IPS-NIHi11 (cell line): Measurements from ENCODE around the gene ADCY5.

Experiments used
- DNase-seq: peaks from one replicate; pipeline ENCODE4 v3.0.0; 2012; ENCODE audit warnings: mixed read lengths, low spot score

Gene ADCY5

DNA sequence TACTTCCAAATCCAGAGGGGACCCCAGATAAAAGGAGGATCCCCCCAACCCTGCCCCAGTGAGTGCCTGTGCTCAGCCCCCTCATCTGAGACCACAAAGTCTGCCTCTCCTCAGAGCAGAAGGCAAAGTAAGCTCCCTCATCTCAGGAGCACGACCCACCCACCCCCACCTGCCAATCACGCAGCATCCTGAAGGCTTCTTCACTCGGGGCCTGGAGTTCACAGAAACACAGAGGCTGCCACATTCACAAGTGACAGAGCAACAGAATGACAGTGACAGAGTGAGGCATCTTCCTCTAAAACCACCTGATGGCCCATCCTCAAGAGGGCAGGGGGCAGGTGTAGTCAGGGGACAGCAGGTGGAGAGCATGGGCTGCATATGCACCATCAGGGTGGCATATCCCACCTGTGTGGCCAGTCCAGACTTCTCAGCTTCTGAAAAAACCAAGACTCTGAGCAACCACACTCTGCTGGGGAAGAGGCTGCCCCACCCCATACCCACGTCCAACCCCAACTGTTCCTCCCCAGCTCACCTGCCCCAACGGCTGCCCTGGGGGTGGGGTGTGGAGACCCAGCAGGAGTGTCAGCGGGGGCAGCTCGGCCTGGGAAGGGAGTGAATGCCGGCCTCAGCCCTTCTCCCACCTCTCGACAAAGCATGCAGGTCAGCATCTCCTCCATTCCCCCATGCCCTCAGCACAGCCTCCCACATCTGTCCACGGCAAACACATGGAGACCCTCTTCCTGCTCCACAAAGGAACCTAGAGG lies 19.3 kb downstream of the ADCY5 start:
- no peak for DNase-seq

- no peak for DNase-seq
Measured at GRCh38 chr3:123424999-123425712, 23.7 kb downstream of the ADCY5 start.

GRCh38 chr3:123424321-123424998 lies 24.4 kb downstream of the ADCY5 start:
- no peak for DNase-seq

- DNase-seq: no peak
Measured at GRCh38 chr3:123423806-123424205, 25.1 kb downstream of the ADCY5 start.

- DNase-seq: no peak
Measured at GRCh38 chr3:123423031-123423430, 25.9 kb downstream of the ADCY5 start.

DNA sequence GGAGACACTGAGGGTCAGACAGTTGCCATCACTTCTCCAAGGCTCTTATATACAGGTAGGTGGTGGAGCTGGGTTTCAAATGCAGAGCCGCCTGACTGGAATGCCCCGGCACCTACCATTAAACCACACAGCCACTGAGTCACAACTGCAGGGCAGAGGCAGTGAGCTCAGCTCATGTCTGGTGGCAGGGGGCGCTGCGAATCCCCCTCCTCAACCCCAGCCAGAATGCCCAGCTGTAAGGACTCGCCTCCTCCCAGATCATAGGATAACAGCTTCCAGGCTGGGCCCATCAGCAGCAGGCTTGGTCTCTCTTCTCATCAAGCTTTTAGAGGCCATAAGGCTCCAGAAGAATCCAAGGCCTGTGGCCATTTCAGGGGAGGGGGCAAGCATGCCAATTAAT lies 26.4 kb downstream of the ADCY5 start:
- peak; percentile 58 for DNase-seq

DNA sequence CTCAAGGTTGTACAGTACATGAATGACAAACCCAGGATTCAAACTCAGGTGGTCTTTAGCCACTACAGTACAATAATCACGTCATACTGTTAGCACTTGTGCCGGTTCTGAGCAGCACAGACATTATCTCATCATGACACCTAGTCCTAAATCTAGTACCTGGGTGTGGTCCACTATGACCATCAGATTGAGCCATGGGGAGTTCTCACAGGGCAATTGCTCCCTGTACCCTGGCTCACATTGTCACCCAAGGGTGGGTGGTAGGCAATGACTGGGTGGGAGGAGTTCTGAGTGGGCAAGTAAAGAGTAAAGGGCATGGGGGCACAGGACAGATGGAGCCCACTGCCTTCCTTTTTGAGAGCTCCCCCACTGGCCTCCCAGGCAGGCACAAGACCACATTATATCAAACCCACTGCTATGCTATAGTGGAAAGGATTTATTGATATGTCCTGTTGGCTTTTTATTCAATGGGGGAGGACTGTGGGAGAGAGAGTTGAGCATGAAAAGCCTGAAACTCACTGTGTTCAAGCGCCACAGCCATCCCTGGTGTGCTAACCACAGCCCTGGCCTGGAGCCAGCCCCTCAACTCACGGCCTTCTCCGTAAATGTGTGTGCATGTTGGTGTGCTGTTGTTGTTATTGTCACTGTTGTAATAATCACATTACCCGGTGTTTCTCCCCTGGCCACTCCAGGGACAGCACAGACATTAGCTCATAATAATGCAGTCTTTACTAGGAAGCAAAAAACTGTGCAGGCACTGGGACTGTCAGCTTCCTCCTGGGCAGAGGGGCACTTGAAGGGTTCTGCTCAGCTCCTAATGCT lies 27.3 kb downstream of the ADCY5 start:
- DNase-seq: no peak

DNA sequence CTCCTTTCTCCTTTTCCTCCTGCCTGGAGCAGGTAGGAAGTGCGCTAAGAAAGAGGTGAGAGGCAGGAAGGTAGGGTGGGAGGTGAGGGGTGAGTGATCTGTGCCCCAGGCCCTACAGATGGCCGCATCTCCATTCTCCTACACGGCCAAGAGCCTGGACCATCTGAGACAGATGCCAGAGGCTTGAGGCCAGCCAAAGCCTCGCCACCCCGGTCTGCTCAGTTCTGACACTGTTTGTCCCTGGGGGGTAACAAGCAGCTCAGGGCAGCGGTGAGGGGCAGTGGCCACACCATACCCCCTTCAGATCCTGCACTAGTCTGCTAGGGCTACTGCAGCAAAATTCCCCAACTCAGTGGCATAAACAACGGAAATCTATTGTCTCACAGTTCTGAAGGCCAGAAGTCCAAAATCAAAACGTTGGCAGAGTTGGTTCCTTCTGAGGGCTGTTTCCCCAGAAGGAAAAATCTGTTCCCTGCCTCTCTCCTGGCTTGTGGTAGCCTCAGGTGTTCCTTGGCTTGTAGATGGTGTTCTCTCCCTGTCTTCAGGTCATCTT lies 28.4 kb downstream of the ADCY5 start:
- no peak for DNase-seq

GRCh38 chr3:123419850-123420297 lies 29.0 kb downstream of the ADCY5 start:
- no peak for DNase-seq

- no peak for DNase-seq
Measured at GRCh38 chr3:123419181-123419849, 29.6 kb downstream of the ADCY5 start.

DNA sequence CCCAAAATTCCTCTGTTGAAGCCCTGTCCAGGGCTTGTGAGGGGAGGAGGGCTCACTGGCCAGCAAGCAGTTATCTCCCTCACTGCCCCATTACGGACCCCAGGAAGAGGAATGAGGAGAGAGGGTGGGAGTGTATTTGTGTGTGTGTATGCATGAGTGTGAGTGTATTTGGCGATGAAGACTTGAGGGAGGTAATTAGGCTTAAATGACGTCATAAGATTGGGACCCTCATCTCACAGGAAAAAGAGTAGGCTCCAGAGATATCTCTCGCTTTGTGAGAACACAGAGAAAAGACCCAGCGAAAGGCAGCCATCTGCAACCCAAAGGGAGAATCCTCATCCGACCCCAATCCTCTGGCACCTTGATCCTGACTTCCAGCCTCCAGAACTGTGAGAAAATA lies 32.2 kb downstream of the ADCY5 start:
- no peak for DNase-seq

GRCh38 chr3:123416173-123416572 lies 32.7 kb downstream of the ADCY5 start:
- DNase-seq: no peak

- no peak for DNase-seq
Measured at GRCh38 chr3:123414973-123415775, 33.7 kb downstream of the ADCY5 start.

DNA sequence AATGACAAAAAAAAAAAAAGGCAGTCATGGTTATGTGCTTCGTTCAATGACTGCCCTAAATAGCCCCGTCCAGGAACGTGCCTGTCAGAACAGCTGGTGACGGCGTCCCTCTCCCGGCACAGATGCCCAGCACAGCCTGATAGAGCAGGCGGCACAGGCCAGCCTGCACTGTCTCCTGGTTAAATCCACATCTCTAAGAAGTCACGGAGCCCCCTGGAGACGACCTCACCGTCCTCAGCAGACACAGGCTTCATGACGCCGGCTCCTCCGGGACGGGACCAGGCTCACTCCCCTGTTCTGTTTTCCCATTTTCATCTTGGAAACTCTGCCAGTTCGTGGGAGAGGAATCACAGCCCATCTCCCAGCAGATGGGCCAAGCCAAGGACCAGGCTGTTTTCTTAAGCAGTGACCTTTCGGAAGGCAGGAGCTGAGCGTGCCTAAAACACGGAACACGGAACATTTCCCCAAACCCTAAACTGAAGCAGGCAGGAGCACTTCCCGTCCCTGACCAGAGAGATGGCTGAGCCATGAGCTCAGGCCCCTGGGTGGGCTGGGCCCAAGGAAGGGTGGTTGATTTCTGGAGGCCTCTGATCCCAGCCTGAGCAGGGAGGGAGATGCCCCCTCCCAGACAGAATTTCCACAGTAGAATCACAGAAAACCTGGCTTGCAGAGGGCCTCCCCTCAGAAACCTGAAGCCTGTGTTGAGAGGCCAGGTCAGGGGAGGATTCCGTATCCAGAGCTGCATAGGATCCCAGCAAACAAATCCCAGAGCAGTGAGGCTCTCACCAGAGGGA lies 35.9 kb downstream of the ADCY5 start:
- no peak for DNase-seq

DNA sequence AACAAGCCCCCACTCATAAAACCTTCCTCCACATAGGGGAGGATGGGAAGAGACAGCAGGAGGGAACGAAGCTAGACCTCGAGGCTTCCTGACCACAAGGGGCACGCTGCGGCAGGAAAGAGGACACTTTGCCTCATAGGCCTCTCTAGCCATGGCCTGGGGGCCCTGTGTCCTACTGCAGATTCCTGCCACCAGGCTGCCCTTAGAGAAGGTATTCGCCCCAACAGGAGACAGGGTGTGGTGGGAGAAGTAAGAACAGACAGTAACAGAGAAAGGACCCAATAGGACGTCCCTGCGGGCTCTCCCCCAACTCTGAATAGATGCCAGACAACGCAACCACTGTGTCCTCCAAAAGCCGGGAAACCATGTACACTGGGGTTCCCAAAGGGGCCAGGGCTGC lies 36.8 kb downstream of the ADCY5 start:
- DNase-seq: peak; percentile 63

DNA sequence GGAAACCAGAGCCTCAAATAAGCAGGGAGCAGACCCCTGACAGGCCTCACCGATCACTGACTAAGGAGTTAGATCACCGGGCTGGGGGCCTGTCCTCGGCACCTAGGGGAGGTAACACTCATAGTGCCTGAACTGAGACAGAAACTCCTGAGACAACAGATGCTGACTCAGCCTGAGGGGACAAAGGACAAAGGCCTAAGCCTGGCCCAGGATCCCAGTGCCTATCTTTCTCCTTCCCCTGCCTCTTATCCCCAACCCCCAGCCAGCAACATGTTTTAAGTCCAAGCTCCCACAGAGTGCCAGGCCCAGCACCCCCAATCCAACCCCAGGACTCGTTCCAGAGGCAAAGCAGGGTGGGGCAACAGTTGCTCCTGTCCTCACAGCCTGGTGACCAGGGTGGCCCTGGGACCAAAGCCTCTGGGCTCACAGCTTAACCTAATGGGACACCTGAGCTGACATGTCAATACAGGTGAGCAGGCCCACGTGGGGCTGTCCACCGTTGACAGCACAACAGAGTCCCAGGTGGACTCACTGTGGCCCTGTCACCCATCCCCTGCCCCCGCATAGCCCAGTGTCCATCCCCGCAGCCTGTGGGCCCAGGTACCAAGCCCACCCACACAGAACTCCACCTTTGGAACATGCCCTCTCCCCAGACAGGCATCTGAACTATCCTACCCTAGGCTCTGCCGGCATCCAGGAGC lies 37.4 kb downstream of the ADCY5 start:
- no peak for DNase-seq

GRCh38 chr3:123410149-123410515 lies 38.8 kb downstream of the ADCY5 start:
- no peak for DNase-seq

DNA sequence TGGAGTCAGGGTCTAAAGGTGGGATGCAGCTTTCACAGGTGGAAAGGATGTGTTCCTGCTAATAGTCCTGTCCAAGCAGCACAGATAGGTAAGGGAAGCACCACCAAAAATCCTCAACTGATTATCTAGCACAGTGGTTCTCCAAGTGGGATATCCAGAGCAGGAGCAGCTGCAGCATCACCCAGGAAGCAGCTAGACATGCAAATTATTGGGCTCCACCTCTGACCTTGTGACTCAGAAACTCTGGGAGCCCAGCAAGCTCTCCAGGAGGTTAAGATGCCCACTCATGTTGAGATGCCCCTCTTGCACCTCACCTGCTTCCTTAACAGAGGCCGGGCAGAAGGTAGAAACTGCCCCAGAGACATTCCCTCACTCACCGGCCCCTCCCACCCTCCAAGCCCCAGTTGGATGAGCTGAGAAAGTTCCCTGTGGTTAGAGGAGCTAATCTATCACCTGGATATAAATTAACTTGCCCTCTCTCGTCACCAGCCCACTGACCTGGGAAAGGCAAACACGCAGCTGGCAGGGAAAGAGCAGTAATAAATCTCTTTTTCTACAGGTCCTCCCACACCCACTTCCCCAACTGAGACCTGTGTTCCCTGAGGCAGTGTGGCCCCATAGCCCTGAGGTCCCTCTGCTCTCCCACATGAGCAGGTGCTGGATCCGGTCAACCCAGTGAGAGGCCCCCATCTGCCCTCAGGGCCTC lies 39.3 kb downstream of the ADCY5 start:
- DNase-seq: no peak
